SK-N-SH (cell line): ENCODE results near the gene LGI1. TPM values are rescaled to one million over a fixed set of nuclear protein-coding genes. Genes with fewer than 3 reads are reported as not detected.

Experiments used
- CTCF ChIA-PET: fragments of 300-600, 350-600 bp; formaldehyde crosslinking; extraction: SDS; loops from one replicate; lab custom pipeline; 2021; lab: Yijun Ruan, JAX
- POLR2A ChIA-PET: fragments of 350-600 bp; sonication (Branson Sonifier 250); formaldehyde crosslinking; extraction: SDS; loops from one replicate; lab custom pipeline; 2020; ENCODE audit warnings: antibody characterized with exemption, inconsistent platforms; lab: Yijun Ruan, JAX
- DNase-seq: peaks from one replicate; pipeline ENCODE4 v3.0.0; 2012
- H2AFZ ChIP-seq: fragments of 200-600 bp; sonication (generic); 2 replicates; pipeline ENCODE4 v1.8.1; 2016; ENCODE audit warnings: antibody characterized with exemption, mild to moderate bottlenecking, low read depth
- H3F3A ChIP-seq: fragments of 200-600 bp; sonication (generic); replicated peaks from 2 replicates; pipeline ENCODE3; 2016; ENCODE audit warnings: antibody characterized with exemption, mild to moderate bottlenecking; ENCODE audit not compliant: insufficient read depth
- H3K27ac ChIP-seq, 2 experiments: fragments of 200-500 bp in 1 of 2; fragments of 200-600 bp in 1 of 2; sonication (Bioruptor generic) in 1 of 2; sonication (generic), shearing (Covaris generic) in 1 of 2; 2 replicates each; pipeline versions ENCODE4 v1.5.1 to v1.6.1; 2014 to 2016; ENCODE audit warnings: low read depth in 2 of 2, inconsistent platforms in 1 of 2, low read length in 1 of 2, mild to moderate bottlenecking in 1 of 2, mixed read lengths in 1 of 2
- H3K27me3 ChIP-seq: fragments of 200-600 bp; sonication (generic), shearing (Covaris generic); 2 replicates; pipeline ENCODE4 v1.6.1; 2016; ENCODE audit warnings: mixed run types; ENCODE audit not compliant: insufficient read depth
- H3K36me3 ChIP-seq, 2 experiments: fragments of 200-500 bp in 1 of 2; fragments of 200-600 bp in 1 of 2; sonication (Bioruptor generic) in 1 of 2; sonication (generic) in 1 of 2; replicated peaks in 1 of 2; 2 replicates each; pipeline versions ENCODE3 to v1.5.1; 2014 to 2016; ENCODE audit warnings: low read length in 1 of 2, mild to moderate bottlenecking in 1 of 2; ENCODE audit not compliant: insufficient read depth in 2 of 2, control insufficient read depth in 1 of 2
- H3K4me1 ChIP-seq, 2 experiments: fragments of 200-500 bp in 1 of 2; fragments of 200-600 bp in 1 of 2; sonication (Bioruptor generic) in 1 of 2; sonication (generic), shearing (Covaris generic) in 1 of 2; 2 replicates each; pipeline versions ENCODE4 v1.5.1 to v1.6.1; 2014 to 2016; ENCODE audit warnings: low read depth in 1 of 2, low read length in 1 of 2, mixed run types in 1 of 2; ENCODE audit not compliant: insufficient read depth in 2 of 2, control insufficient read depth in 1 of 2
- H3K4me2 ChIP-seq: fragments of 200-600 bp; sonication (generic), shearing (Covaris generic); 2 replicates; pipeline ENCODE4 v1.6.1; 2017; ENCODE audit warnings: mixed run types
- H3K4me3 ChIP-seq, 2 experiments: fragments of 200-500 bp in 1 of 2; fragments of 200-600 bp in 1 of 2; sonication (Bioruptor generic) in 1 of 2; sonication (generic), shearing (Covaris generic) in 1 of 2; 2 replicates each; pipeline versions ENCODE4 v1.5.1 to v1.8.1; 2014 to 2016; ENCODE audit warnings: low read depth in 2 of 2, inconsistent platforms in 1 of 2, low read length in 1 of 2, mild to moderate bottlenecking in 1 of 2, mixed read lengths in 1 of 2, moderate library complexity in 1 of 2
- H3K79me2 ChIP-seq: fragments of 200-600 bp; sonication (generic); 2 replicates; pipeline ENCODE4 v1.8.1; 2017; ENCODE audit warnings: mild to moderate bottlenecking; ENCODE audit not compliant: insufficient read depth
- H3K9ac ChIP-seq: fragments of 200-600 bp; sonication (generic); 2 replicates; pipeline ENCODE4 v1.6.1; 2017; ENCODE audit warnings: mixed run types
- H3K9me2 ChIP-seq: fragments of 200-600 bp; sonication (generic); 2 replicates; pipeline ENCODE4 v1.6.1; 2017; ENCODE audit warnings: mixed run types
- H3K9me3 ChIP-seq: fragments of 200-600 bp; sonication (generic); 2 replicates; pipeline ENCODE4 v1.6.1; 2017; ENCODE audit warnings: mixed run types, mild to moderate bottlenecking, moderate library complexity
- H4K20me1 ChIP-seq: fragments of 200-600 bp; sonication (generic); 2 replicates; pipeline ENCODE4 v1.6.1; 2017; ENCODE audit warnings: mild to moderate bottlenecking, mixed run types; ENCODE audit not compliant: insufficient read depth
- CHD2 ChIP-seq: fragments of 150-350 bp; IDR thresholded peaks from 2 replicates; pipeline ENCODE4 v1.6.1; 2018; ENCODE audit warnings: low read length; ENCODE audit not compliant: partially characterized antibody
- EP300 ChIP-seq, 2 experiments: IDR thresholded peaks; 2 replicates each; pipeline versions ENCODE4 v1.4.0 to v1.6.1; 2012; ENCODE audit warnings: borderline replicate concordance in 1 of 2, low read depth in 1 of 2, low read length in 1 of 2
- FOSL2 ChIP-seq: IDR thresholded peaks from 2 replicates; pipeline ENCODE4 v1.4.0; 2012; ENCODE audit warnings: low read depth, mild to moderate bottlenecking, moderate library complexity, borderline replicate concordance
- FOXJ3 ChIP-seq: sonication (generic); formaldehyde crosslinking; IDR thresholded peaks from 2 replicates; pipeline ENCODE4 v1.5.1; 2020; ENCODE audit warnings: mild to moderate bottlenecking, missing genetic modification reagents
- GABPA ChIP-seq: IDR thresholded peaks from 2 replicates; pipeline ENCODE4 v1.4.0; 2012; ENCODE audit warnings: low read depth, mild to moderate bottlenecking
- JUND ChIP-seq: IDR thresholded peaks from 2 replicates; pipeline ENCODE4 v1.4.0; 2012
- MEF2A ChIP-seq: IDR thresholded peaks from 2 replicates; pipeline ENCODE4 v1.4.0; 2012; ENCODE audit warnings: low read depth, borderline replicate concordance
- MXI1 ChIP-seq: IDR thresholded peaks from 2 replicates; pipeline ENCODE4 v1.6.1; 2012; ENCODE audit warnings: mild to moderate bottlenecking, low read depth, low read length, improper control_type of control experiment
- NRF1 ChIP-seq: IDR thresholded peaks from 2 replicates; pipeline ENCODE4 v1.6.1; 2012; ENCODE audit warnings: low read depth, mild to moderate bottlenecking, low read length
- POLR2AphosphoS5 ChIP-seq: IDR thresholded peaks from 2 replicates; pipeline ENCODE4 v1.6.1; 2012; ENCODE audit warnings: low read depth, low read length
- RAD21 ChIP-seq: IDR thresholded peaks from 2 replicates; pipeline ENCODE4 v1.6.1; 2012; ENCODE audit warnings: mild to moderate bottlenecking, low read length
- RCOR1 ChIP-seq: fragments of 150-350 bp; IDR thresholded peaks from 2 replicates; pipeline ENCODE4 v1.6.1; 2017; ENCODE audit warnings: antibody characterized with exemption, low read length
- RFX5 ChIP-seq: IDR thresholded peaks from 2 replicates; pipeline ENCODE4 v1.6.1; 2012; ENCODE audit warnings: mild to moderate bottlenecking, improper control_type of control experiment, low read length
- SIN3A ChIP-seq: IDR thresholded peaks from 2 replicates; pipeline ENCODE4 v1.6.1; 2012; ENCODE audit warnings: low read depth, mild to moderate bottlenecking, low read length, moderate library complexity, borderline replicate concordance
- SMC3 ChIP-seq: IDR thresholded peaks from 2 replicates; pipeline ENCODE4 v1.6.1; 2012; ENCODE audit warnings: low read depth, low read length, improper control_type of control experiment
- TAF1 ChIP-seq: IDR thresholded peaks from 2 replicates; pipeline ENCODE4 v1.6.1; 2012; ENCODE audit warnings: low read depth, mild to moderate bottlenecking, low read length, moderate library complexity, borderline replicate concordance
- TEAD4 ChIP-seq: IDR thresholded peaks from 2 replicates; pipeline ENCODE4 v1.4.0; 2012; ENCODE audit warnings: mild to moderate bottlenecking, borderline replicate concordance; ENCODE audit not compliant: insufficient read depth
- YY1 ChIP-seq: IDR thresholded peaks from 2 replicates; pipeline ENCODE4 v1.4.0; 2012; ENCODE audit warnings: low read depth, mild to moderate bottlenecking
- WGBS: methylation state at CpG from one replicate; pipeline ENCODE4 v1.1.6; 2017; ENCODE audit warnings: low lambda C conversion rate; 5-methylcytosine and 5-hydroxymethylcytosine counted together
- polyA plus RNA-seq, 3 experiments: library from polyadenylated mRNA; depleted of rRNA; stranded (reverse); fragments of >200 nt; gene quantifications; 2 replicates each; pipeline ENCODE4 v1.2.3, GENCODE V29; 2012
- TF ChIP-seq, protein P1 (sequence below): fragments of 200-600 bp; sonication (generic); IDR thresholded peaks from 2 replicates; pipeline ENCODE4 v1.6.1; 2017; ENCODE audit warnings: antibody characterized with exemption, mild to moderate bottlenecking, moderate library complexity
- TF ChIP-seq, protein P2 (sequence below): IDR thresholded peaks from 2 replicates; pipeline ENCODE4 v1.6.1; 2012; ENCODE audit warnings: mild to moderate bottlenecking, low read depth, low read length, moderate library complexity
- TF ChIP-seq, protein P3 (sequence below): fragments of 150-350 bp; IDR thresholded peaks from 2 replicates; pipeline ENCODE4 v1.6.1; 2016; ENCODE audit warnings: mild to moderate bottlenecking, low read depth, low read length
- TF ChIP-seq, protein P4 (sequence below): fragments of 150-350 bp; IDR thresholded peaks from 2 replicates; pipeline ENCODE4 v1.6.1; 2017; ENCODE audit warnings: antibody characterized with exemption, low read length, low read depth, borderline replicate concordance
- TF ChIP-seq, protein P5 (sequence below): IDR thresholded peaks from 2 replicates; pipeline ENCODE4; 2012
- TF ChIP-seq, protein P6 (sequence below): IDR thresholded peaks from 2 replicates; pipeline ENCODE4 v1.4.0; 2012; ENCODE audit warnings: low read depth, borderline replicate concordance

The LGI1 gene
- polyA plus RNA-seq, 1 of the 3 experiments (the other 2 are of a cell fraction): 0.03 TPM

DNA sequence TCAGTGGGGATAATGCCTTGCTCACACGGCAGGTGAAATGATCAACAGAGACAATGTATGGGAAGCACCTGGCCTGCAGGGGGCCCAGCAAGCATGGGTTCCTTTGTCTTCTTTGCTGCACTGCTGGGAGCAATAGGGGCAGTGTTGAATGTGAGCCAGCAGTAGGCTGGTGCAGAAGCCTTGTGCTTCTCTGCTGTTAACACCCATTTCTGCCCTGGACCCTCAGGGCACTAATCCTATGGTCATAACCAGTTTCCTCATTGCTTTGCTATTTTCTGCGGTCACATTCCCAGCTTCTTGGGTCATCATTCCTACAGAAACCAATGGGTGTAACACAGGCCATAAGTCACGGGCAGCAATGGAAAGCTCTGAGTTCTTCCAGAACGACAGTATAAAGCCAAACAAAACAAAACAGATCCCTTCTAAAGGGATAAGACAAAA, 10.9 kb upstream of the LGI1 start:
- Histone ChIP-seq H3K27me3 (no peaks in the 10 kb centered on the region), H3K4me2 (no peak overlapping the region), H4K20me1 (no peaks in the 10 kb centered on the region), H3K9ac (no peak overlapping the region), H3K9me3 (no peaks in the 10 kb centered on the region), H2AFZ (peak overlapping the region; percentile 58; the same call in 1 of the 2 replicates), H3K4me1 (peaks cover 0 to 2% of the 10 kb centered on the region in 2 experiments; a peak in 1 of 4 replicates), H3K79me2 (no peaks in the 10 kb centered on the region), H3F3A (peaks cover 7% of the 10 kb centered on the region), H3K36me3 (no peaks in the 10 kb centered on the region), H3K27ac (peak overlapping the region in 1 of 2 experiments; percentile 68; a peak in 3 of 4 replicates), H3K4me3 (no peak overlapping the region; a peak in 1 of 4 replicates), H3K9me2 (no peaks in the 10 kb centered on the region)
- WGBS: 40% methylated on average over 4 of the region's 4 CpGs
- CTCF ChIA-PET: interaction anchor here (0.7 to 3.2 kb wide), 9 partner anchors 10 to 112 kb away, joined by 3 to 16 read pairs (median 3); no protein-coding TSS in a partner anchor
- no peak for DNase-seq
- POLR2A ChIA-PET: no interaction called here
- TF ChIP-seq TEAD4 (peak; percentile 49; the same call in 1 of the 2 replicates), NRF1 (no peak), GABPA (no peak), RAD21 (peak; percentile 31; the same call in 1 of the 2 replicates), RFX5 (no peak), SMC3 (no peak; the same call in 1 of the 2 replicates), JUND (0 out of 2 replicates have a peak, but pooled peaks have one; percentile 49), SIN3A (no peak), TAF1 (no peak), CHD2 (no peak), YY1 (no peak), POLR2AphosphoS5 (no peak), MEF2A (no peak), RCOR1 (no peak), EP300 (IDR thresholded peaks at IDR 0.05; ENCODE audit: borderline replicate concordance in 1 of 2, low read depth in 1 of 2, low read length in 1 of 2) (peak in 1 of 2 experiments; percentile 23; a peak in 1 of 4 replicates), MXI1 (no peak), FOXJ3 (CRISPR knock-in tag) (no peak), FOSL2 (peak; percentile 51)
- TF ChIP-seq, protein P1, sequence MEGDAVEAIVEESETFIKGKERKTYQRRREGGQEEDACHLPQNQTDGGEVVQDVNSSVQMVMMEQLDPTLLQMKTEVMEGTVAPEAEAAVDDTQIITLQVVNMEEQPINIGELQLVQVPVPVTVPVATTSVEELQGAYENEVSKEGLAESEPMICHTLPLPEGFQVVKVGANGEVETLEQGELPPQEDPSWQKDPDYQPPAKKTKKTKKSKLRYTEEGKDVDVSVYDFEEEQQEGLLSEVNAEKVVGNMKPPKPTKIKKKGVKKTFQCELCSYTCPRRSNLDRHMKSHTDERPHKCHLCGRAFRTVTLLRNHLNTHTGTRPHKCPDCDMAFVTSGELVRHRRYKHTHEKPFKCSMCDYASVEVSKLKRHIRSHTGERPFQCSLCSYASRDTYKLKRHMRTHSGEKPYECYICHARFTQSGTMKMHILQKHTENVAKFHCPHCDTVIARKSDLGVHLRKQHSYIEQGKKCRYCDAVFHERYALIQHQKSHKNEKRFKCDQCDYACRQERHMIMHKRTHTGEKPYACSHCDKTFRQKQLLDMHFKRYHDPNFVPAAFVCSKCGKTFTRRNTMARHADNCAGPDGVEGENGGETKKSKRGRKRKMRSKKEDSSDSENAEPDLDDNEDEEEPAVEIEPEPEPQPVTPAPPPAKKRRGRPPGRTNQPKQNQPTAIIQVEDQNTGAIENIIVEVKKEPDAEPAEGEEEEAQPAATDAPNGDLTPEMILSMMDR: peak; percentile 42
- TF ChIP-seq, protein P2, sequence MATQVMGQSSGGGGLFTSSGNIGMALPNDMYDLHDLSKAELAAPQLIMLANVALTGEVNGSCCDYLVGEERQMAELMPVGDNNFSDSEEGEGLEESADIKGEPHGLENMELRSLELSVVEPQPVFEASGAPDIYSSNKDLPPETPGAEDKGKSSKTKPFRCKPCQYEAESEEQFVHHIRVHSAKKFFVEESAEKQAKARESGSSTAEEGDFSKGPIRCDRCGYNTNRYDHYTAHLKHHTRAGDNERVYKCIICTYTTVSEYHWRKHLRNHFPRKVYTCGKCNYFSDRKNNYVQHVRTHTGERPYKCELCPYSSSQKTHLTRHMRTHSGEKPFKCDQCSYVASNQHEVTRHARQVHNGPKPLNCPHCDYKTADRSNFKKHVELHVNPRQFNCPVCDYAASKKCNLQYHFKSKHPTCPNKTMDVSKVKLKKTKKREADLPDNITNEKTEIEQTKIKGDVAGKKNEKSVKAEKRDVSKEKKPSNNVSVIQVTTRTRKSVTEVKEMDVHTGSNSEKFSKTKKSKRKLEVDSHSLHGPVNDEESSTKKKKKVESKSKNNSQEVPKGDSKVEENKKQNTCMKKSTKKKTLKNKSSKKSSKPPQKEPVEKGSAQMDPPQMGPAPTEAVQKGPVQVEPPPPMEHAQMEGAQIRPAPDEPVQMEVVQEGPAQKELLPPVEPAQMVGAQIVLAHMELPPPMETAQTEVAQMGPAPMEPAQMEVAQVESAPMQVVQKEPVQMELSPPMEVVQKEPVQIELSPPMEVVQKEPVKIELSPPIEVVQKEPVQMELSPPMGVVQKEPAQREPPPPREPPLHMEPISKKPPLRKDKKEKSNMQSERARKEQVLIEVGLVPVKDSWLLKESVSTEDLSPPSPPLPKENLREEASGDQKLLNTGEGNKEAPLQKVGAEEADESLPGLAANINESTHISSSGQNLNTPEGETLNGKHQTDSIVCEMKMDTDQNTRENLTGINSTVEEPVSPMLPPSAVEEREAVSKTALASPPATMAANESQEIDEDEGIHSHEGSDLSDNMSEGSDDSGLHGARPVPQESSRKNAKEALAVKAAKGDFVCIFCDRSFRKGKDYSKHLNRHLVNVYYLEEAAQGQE: no peak
- TF ChIP-seq, protein P3, sequence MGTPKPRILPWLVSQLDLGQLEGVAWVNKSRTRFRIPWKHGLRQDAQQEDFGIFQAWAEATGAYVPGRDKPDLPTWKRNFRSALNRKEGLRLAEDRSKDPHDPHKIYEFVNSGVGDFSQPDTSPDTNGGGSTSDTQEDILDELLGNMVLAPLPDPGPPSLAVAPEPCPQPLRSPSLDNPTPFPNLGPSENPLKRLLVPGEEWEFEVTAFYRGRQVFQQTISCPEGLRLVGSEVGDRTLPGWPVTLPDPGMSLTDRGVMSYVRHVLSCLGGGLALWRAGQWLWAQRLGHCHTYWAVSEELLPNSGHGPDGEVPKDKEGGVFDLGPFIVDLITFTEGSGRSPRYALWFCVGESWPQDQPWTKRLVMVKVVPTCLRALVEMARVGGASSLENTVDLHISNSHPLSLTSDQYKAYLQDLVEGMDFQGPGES: no peak
- TF ChIP-seq, protein P4, sequence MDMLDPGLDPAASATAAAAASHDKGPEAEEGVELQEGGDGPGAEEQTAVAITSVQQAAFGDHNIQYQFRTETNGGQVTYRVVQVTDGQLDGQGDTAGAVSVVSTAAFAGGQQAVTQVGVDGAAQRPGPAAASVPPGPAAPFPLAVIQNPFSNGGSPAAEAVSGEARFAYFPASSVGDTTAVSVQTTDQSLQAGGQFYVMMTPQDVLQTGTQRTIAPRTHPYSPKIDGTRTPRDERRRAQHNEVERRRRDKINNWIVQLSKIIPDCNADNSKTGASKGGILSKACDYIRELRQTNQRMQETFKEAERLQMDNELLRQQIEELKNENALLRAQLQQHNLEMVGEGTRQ: no peak
- TF ChIP-seq, protein P5, sequence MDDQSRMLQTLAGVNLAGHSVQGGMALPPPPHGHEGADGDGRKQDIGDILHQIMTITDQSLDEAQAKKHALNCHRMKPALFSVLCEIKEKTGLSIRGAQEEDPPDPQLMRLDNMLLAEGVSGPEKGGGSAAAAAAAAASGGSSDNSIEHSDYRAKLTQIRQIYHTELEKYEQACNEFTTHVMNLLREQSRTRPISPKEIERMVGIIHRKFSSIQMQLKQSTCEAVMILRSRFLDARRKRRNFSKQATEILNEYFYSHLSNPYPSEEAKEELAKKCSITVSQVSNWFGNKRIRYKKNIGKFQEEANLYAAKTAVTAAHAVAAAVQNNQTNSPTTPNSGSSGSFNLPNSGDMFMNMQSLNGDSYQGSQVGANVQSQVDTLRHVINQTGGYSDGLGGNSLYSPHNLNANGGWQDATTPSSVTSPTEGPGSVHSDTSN: peak; percentile 35; the same call in 1 of the 2 replicates
- TF ChIP-seq, protein P6, sequence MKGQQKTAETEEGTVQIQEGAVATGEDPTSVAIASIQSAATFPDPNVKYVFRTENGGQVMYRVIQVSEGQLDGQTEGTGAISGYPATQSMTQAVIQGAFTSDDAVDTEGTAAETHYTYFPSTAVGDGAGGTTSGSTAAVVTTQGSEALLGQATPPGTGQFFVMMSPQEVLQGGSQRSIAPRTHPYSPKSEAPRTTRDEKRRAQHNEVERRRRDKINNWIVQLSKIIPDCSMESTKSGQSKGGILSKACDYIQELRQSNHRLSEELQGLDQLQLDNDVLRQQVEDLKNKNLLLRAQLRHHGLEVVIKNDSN: no peak
